Lung (tissue), 12 donors: ENCODE results near the gene CXCR4. TPM values are rescaled to one million over a fixed set of nuclear protein-coding genes. Genes with fewer than 3 reads are reported as not detected.
A peak's percentile ranks its signal among the peaks of the same experiment; 100 is the strongest.

Source experiments
- ATAC-seq: fragments of 200-7000 bp; cut with Tn5 transposase; one replicate; pipeline ENCODE4 v1.9.1; 2020; ENCODE audit warnings: moderate number of reproducible peaks; ENCODE audit not compliant: insufficient read depth, low FRiP score
- DNase-seq, 3 donors: peaks; one replicate each; pipeline ENCODE4 v3.0.0-alpha.2; 2013 to 2017
- H3K27ac ChIP-seq, 2 donors: one replicate each; pipeline ENCODE4 v1.5.1; 2013; ENCODE audit warnings: mild to moderate bottlenecking in 2 of 2, moderate library complexity in 2 of 2, control low read depth in 1 of 2, inconsistent platforms in 1 of 2, low read depth in 1 of 2, low read length in 1 of 2
- H3K27me3 ChIP-seq, 3 donors: one replicate each; pipeline ENCODE4 v1.5.1; 2013; ENCODE audit warnings: low read length in 2 of 3; ENCODE audit not compliant: control insufficient read depth in 3 of 3, insufficient read depth in 3 of 3
- H3K36me3 ChIP-seq, 4 donors: one replicate each; pipeline ENCODE4 v1.5.1; 2013; ENCODE audit warnings: low read length in 4 of 4, mild to moderate bottlenecking in 1 of 4, moderate library complexity in 1 of 4; ENCODE audit not compliant: control insufficient read depth in 4 of 4, insufficient read depth in 4 of 4
- H3K4me1 ChIP-seq, 5 donors: one replicate each; pipeline ENCODE4 v1.5.1; 2013; ENCODE audit warnings: low read length in 5 of 5, mild to moderate bottlenecking in 2 of 5, moderate library complexity in 1 of 5; ENCODE audit not compliant: control insufficient read depth in 5 of 5, insufficient read depth in 5 of 5
- H3K4me3 ChIP-seq: one replicate; pipeline ENCODE4 v1.5.1; 2013; ENCODE audit warnings: mild to moderate bottlenecking, control low read depth, moderate library complexity
- H3K9ac ChIP-seq, 2 donors: one replicate each; pipeline ENCODE4 v1.5.1; 2013; ENCODE audit warnings: low read length in 2 of 2, control low read depth in 1 of 2; ENCODE audit not compliant: insufficient read depth in 1 of 2
- H3K9me3 ChIP-seq, 4 donors: one replicate each; pipeline ENCODE4 v1.5.1; 2013; ENCODE audit warnings: low read length in 3 of 4, mild to moderate bottlenecking in 1 of 4, moderate library complexity in 1 of 4; ENCODE audit not compliant: control insufficient read depth in 4 of 4, insufficient read depth in 3 of 4
- WGBS, 2 donors: extraction: QIAGEN DNeasy Blood & Tissue Kit; methylation state at CpG; one replicate each; pipeline ENCODE4 v1.1.7; 2013; 5-methylcytosine and 5-hydroxymethylcytosine counted together
- polyA plus RNA-seq, 2 donors: library from polyadenylated mRNA; stranded (reverse); fragments of 200-250 nt; gene quantifications; one replicate each; pipeline ENCODE4 v1.2.1, GENCODE V29; 2013
- total RNA-seq, 2 donors: library from RNA; depleted of rRNA in 1 of 2; stranded (reverse); fragments of >200 nt in 1 of 2; gene quantifications; one replicate each; pipeline ENCODE4 v1.2.1, GENCODE V29; 2014 to 2021
- TF ChIP-seq, protein P1 (sequence below): IDR thresholded peaks from 2 replicates; pipeline ENCODE4 v1.5.1; 2012; ENCODE audit warnings: mild to moderate bottlenecking; ENCODE audit errors: control extremely low read depth, extremely low read depth
- donor health status: control.
- donor health status: control.
- donor health status: Bipolar disorder and iron deficiency.
- donor health status: healthy.
- donor health status: DM: yes; HTN: yes; CAD: no.

Gene CXCR4
- total and polyA plus RNA-seq, 4 donors = 17.5 to 214 (median 73.1) TPM

DNA sequence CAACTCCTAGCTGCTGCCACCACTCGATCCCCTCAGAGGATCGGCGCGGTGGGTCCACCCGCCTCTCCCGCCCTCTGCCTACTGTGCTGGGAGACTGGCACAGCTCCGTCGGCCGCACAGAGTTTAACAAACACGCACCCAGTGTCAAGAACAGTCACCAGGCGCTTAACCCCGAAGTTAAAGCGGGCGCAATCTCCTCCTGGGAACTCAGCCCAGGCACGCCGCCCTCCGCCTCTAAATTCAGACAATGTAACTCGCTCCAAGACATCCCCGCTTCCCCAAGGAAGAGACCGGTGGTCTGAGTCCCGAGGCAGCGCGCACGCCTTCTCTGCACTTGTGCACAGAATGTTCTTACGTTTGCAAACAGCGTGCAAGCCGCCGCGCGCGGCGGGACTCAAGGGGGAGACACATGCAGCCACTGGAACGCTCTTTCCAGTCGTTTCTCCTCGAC lies 533 bp downstream of the CXCR4 start:
- WGBS, 2 donors = 0 to 1% methylated on average over 35 of the region's 35 CpGs
- Histone ChIP-seq H3K36me3 (peaks cover 0 to 7% (median 0%) of the 10 kb centered on the region in 4 donors), H3K27me3 (peaks cover 0 to 60% (median 43%) of the 10 kb centered on the region in 3 donors), H3K9ac (no peak overlapping the region), H3K27ac (peak overlapping the region in 1 of 2 donors; percentile 33), H3K9me3 (no peaks in the 10 kb centered on the region), H3K4me3 (peak overlapping the region; percentile 40), H3K4me1 (peaks cover 0 to 25% (median 4%) of the 10 kb centered on the region in 5 donors)
- TF ChIP-seq, protein P1, sequence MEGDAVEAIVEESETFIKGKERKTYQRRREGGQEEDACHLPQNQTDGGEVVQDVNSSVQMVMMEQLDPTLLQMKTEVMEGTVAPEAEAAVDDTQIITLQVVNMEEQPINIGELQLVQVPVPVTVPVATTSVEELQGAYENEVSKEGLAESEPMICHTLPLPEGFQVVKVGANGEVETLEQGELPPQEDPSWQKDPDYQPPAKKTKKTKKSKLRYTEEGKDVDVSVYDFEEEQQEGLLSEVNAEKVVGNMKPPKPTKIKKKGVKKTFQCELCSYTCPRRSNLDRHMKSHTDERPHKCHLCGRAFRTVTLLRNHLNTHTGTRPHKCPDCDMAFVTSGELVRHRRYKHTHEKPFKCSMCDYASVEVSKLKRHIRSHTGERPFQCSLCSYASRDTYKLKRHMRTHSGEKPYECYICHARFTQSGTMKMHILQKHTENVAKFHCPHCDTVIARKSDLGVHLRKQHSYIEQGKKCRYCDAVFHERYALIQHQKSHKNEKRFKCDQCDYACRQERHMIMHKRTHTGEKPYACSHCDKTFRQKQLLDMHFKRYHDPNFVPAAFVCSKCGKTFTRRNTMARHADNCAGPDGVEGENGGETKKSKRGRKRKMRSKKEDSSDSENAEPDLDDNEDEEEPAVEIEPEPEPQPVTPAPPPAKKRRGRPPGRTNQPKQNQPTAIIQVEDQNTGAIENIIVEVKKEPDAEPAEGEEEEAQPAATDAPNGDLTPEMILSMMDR = no peak
- DNase-seq (peak; percentile 47 to 61 (median 49)), ATAC-seq (peak; percentile 16)

DNA sequence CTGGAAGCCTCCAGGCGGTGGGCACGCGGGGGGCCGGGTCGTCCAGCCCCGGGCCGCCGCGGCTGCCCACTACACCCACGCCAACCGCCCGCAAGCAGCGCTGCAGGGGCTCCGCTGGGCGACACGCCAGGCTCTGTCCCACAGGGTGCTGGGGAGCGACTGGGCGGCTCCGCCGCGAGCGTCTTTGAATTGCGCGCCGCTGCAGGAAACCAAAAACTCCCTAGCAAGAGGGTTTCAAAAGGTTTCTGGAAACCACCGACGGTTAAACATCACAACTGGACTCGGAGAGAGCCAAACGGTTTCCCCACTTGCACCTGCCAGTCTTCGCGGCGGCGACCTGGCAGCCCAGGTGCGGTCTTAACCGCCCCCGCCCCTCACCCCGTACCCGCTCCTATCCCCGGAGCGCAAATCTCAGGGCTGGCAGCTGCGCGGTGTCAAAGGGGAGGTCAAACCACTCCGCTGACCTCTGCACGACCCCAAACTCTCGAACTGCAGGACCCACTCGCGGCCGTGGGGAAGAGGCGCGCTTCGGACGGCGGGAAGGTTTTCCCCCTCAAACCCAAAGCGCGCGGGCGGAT lies 1.0 kb downstream of the CXCR4 start:
- no peaks in the 10 kb centered on the region for H3K9me3 ChIP-seq
- ATAC-seq (no peak), DNase-seq (peak; percentile 18 to 38 (median 30))
- peaks cover 0 to 25% (median 4%) of the 10 kb centered on the region in 5 donors for H3K4me1 ChIP-seq
- H3K27me3 ChIP-seq = peaks cover 0 to 55% (median 43%) of the 10 kb centered on the region in 3 donors
- H3K36me3 ChIP-seq = peaks cover 0 to 7% (median 0%) of the 10 kb centered on the region in 4 donors
- 0 to 1% methylated on average over 54 to 57 of the region's 57 CpGs for WGBS, 2 donors
- TF ChIP-seq, protein P1 = no peak
- H3K27ac ChIP-seq = peak overlapping the region in 1 of 2 donors; percentile 33
- H3K9ac ChIP-seq = no peak overlapping the region
- H3K4me3 ChIP-seq = peak overlapping the region; percentile 40

DNA sequence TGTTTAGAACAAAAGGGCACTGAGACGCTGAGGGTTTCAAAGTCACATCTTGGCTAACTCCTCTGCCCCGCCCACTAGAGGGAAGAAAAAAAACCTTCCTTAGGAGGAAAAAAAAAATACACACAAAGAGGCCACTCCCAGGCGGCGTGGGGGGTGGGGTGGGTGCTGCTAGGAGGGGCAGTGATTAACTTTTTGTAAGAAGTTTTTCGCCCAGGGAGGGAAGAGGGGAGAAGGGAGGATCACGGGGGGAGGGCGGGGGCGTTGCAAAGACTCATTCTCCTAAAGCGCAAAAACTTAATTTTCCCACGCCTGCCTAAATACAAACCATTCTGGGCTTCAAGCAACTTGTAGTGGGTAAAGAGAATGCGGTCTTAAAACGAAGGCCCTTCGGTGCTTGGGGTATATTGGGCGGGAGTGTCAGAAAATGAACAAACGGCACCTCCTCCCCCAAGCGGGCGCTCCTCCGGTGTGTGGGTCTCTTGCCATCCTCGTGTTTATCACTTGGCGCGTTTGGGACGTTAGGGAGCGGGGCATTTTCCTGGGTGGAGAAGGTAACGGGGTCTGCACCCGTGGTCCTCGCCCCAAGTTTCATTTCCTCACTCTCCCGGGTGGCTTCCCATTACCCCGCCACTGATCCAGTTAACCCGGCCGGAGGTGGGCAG lies 1.7 kb downstream of the CXCR4 start:
- peaks cover 0 to 49% (median 43%) of the 10 kb centered on the region in 3 donors for H3K27me3 ChIP-seq
- no peak overlapping the region for H3K9ac ChIP-seq
- DNase-seq (peak; percentile 29 to 58 (median 49)), ATAC-seq (no peak)
- peaks cover 0 to 7% (median 0%) of the 10 kb centered on the region in 4 donors for H3K36me3 ChIP-seq
- peak overlapping the region in 1 of 2 donors; percentile 33 for H3K27ac ChIP-seq
- TF ChIP-seq, protein P1 = no peak
- H3K4me3 ChIP-seq = peak overlapping the region; percentile 40
- no peaks in the 10 kb centered on the region for H3K9me3 ChIP-seq
- 1 to 2% methylated on average over 30 of the region's 30 CpGs for WGBS, 2 donors
- peaks cover 0 to 25% (median 4%) of the 10 kb centered on the region in 5 donors for H3K4me1 ChIP-seq
